HepG2 (cell line): ENCODE results near the gene RANGRF. TPM values are rescaled to one million over a fixed set of nuclear protein-coding genes. Genes with fewer than 3 reads are reported as not detected.

Experiments
- HES4 ChIP-seq: sonication (generic); formaldehyde crosslinking; IDR thresholded peaks from 2 replicates; pipeline ENCODE4 v1.9.0; 2021; ENCODE audit warnings: mild to moderate bottlenecking, missing genetic modification reagents, borderline replicate concordance
- KLF13 ChIP-seq: sonication (generic); formaldehyde crosslinking; IDR thresholded peaks from 2 replicates; pipeline ENCODE4 v1.4.0; 2020; ENCODE audit warnings: mild to moderate bottlenecking, missing genetic modification reagents
- NONO ChIP-seq, 2 experiments: fragments of 450-650 bp in 1 of 2; sonication (generic) in 1 of 2; formaldehyde crosslinking in 1 of 2; IDR thresholded peaks in 1 of 2; conservative IDR thresholded peaks in 1 of 2; 2 replicates each; pipeline versions ENCODE4 v1.6.1 to v1.8.0; 2017 to 2022; ENCODE audit warnings: mild to moderate bottlenecking in 1 of 2, missing genetic modification reagents in 1 of 2, moderate library complexity in 1 of 2
- SRSF9 ChIP-seq: fragments of 200-400 bp; formaldehyde crosslinking; IDR thresholded peaks from 2 replicates; pipeline ENCODE4 v1.6.1; 2018; ENCODE audit warnings: borderline replicate concordance, mild to moderate bottlenecking, low read depth, low read length; ENCODE audit not compliant: insufficient read depth, poor library complexity, severe bottlenecking
- SUZ12 ChIP-seq: fragments of 150-350 bp; IDR thresholded peaks from 2 replicates; pipeline ENCODE4 v1.6.1; 2014; ENCODE audit warnings: low read depth, low read length
- ZNF335 ChIP-seq: sonication (generic); formaldehyde crosslinking; IDR thresholded peaks from 2 replicates; pipeline ENCODE4 v1.4.0; 2020; ENCODE audit warnings: missing genetic modification reagents
- ZNF550 ChIP-seq: sonication (generic); formaldehyde crosslinking; IDR thresholded peaks from 2 replicates; pipeline ENCODE4 v1.4.0; 2020; ENCODE audit warnings: mild to moderate bottlenecking, missing genetic modification reagents, borderline replicate concordance
- ZNF605 ChIP-seq: sonication (generic); formaldehyde crosslinking; IDR thresholded peaks from 2 replicates; pipeline ENCODE4 v1.8.0; 2022; ENCODE audit warnings: mild to moderate bottlenecking, missing genetic modification reagents
- ZNF703 ChIP-seq: sonication (generic); formaldehyde crosslinking; IDR thresholded peaks from 2 replicates; pipeline ENCODE4 v1.5.1; 2020; ENCODE audit warnings: missing genetic modification reagents, mild to moderate bottlenecking, moderate library complexity, borderline replicate concordance
- ZNF891 ChIP-seq: sonication (generic); formaldehyde crosslinking; IDR thresholded peaks from 2 replicates; pipeline ENCODE4 v1.5.0; 2020; ENCODE audit warnings: mild to moderate bottlenecking, missing genetic modification reagents
- polyA plus RNA-seq, 8 experiments: library from polyadenylated mRNA; depleted of rRNA in 3 of 8; stranded (reverse) in 7 of 8; unstranded in 1 of 8; fragments of >200 nt; fragmentation: Illumina TruSeq in 4 of 8; extraction: Trizol in 4 of 8; gene quantifications; 2 replicates each; pipeline versions ENCODE4 v1.2.1 to v1.2.3, GENCODE V29; 2011 to 2016; ENCODE audit warnings: low read depth in 4 of 8, missing spikeins in 1 of 8, mixed read lengths in 1 of 8; ENCODE audit not compliant: insufficient read depth in 1 of 8
- total RNA-seq, 5 experiments: library from RNA; depleted of rRNA; stranded (reverse); fragments of >200 nt; fragmentation: Illumina TruSeq; extraction: Trizol; gene quantifications; 2 replicates each; pipeline ENCODE4 v1.2.3, GENCODE V29; 2016; ENCODE audit warnings: low read depth in 1 of 5
- TF ChIP-seq, protein P1 (sequence below): sonication (generic); formaldehyde crosslinking; IDR thresholded peaks from 2 replicates; pipeline ENCODE4 v1.5.1; 2020; ENCODE audit warnings: mild to moderate bottlenecking, missing genetic modification reagents, borderline replicate concordance
- TF ChIP-seq, protein P2 (sequence below): sonication (generic); formaldehyde crosslinking; IDR thresholded peaks from 2 replicates; pipeline ENCODE4 v1.4.0; 2020; ENCODE audit warnings: missing genetic modification reagents
- TF ChIP-seq, protein P3 (sequence below): sonication (generic); formaldehyde crosslinking; IDR thresholded peaks from 2 replicates; pipeline ENCODE4 v1.8.1; 2023; ENCODE audit warnings: mild to moderate bottlenecking, missing genetic modification reagents
- TF ChIP-seq, protein P4 (sequence below): sonication (generic); formaldehyde crosslinking; IDR thresholded peaks from 2 replicates; pipeline ENCODE4 v1.4.0; 2020; ENCODE audit warnings: missing genetic modification reagents
- TF ChIP-seq, protein P5 (sequence below): sonication (generic); formaldehyde crosslinking; IDR thresholded peaks from 2 replicates; pipeline ENCODE4 v1.4.0; 2020; ENCODE audit warnings: missing genetic modification reagents

Gene RANGRF
- total and polyA plus RNA-seq, 2 of the 13 experiments (the other 11 are each of a cell fraction or from before 2014, with no cell fraction given), result 18.6 to 40.7 TPM

DNA sequence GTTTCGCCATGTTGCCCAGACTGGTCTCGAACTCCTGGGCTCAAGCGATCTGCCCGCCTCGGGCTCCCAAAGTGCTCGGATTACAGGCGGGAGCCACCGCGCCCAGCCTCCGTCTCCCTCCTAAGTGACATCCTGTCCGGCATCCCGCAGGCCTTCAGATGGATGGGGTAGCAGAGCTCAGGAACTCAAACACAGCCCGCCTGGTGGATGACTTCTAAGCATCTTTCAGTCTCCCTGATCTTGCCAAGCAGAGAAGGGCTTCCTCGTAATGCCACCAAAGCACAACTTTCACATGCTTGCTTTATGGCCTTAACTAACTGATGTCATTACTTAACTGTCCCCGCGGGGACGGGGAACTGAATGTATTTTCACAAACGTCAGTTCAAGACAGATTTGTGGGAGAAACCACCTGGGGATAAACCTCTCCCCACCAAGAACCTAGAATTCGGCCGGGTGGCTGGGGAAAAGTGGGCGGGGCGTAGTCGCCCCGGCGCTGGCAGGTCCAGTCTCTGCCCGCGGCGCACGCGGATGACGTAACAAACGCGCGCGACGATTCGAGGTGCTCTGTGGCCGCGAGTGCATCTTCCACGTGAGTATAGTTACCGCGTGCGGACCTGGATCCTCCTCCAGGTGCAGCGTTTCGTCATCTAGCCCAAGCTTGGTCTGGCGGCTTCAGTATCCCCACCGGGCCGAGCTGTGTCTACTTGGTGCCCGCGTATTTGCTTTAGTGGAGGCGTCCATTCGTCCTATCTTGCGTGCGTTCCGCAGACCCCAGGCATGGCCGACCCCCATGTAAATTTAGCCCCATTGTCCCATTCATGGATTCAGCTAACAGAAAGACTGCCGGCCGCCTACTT is 39.5 kb upstream of the RANGRF start, which contains the start of gene PFAS (continued):
- TF ChIP-seq, protein P1, sequence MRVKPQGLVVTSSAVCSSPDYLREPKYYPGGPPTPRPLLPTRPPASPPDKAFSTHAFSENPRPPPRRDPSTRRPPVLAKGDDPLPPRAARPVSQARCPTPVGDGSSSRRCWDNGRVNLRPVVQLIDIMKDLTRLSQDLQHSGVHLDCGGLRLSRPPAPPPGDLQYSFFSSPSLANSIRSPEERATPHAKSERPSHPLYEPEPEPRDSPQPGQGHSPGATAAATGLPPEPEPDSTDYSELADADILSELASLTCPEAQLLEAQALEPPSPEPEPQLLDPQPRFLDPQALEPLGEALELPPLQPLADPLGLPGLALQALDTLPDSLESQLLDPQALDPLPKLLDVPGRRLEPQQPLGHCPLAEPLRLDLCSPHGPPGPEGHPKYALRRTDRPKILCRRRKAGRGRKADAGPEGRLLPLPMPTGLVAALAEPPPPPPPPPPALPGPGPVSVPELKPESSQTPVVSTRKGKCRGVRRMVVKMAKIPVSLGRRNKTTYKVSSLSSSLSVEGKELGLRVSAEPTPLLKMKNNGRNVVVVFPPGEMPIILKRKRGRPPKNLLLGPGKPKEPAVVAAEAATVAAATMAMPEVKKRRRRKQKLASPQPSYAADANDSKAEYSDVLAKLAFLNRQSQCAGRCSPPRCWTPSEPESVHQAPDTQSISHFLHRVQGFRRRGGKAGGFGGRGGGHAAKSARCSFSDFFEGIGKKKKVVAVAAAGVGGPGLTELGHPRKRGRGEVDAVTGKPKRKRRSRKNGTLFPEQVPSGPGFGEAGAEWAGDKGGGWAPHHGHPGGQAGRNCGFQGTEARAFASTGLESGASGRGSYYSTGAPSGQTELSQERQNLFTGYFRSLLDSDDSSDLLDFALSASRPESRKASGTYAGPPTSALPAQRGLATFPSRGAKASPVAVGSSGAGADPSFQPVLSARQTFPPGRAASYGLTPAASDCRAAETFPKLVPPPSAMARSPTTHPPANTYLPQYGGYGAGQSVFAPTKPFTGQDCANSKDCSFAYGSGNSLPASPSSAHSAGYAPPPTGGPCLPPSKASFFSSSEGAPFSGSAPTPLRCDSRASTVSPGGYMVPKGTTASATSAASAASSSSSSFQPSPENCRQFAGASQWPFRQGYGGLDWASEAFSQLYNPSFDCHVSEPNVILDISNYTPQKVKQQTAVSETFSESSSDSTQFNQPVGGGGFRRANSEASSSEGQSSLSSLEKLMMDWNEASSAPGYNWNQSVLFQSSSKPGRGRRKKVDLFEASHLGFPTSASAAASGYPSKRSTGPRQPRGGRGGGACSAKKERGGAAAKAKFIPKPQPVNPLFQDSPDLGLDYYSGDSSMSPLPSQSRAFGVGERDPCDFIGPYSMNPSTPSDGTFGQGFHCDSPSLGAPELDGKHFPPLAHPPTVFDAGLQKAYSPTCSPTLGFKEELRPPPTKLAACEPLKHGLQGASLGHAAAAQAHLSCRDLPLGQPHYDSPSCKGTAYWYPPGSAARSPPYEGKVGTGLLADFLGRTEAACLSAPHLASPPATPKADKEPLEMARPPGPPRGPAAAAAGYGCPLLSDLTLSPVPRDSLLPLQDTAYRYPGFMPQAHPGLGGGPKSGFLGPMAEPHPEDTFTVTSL (CRISPR knock-in tag), result no peak
- TF ChIP-seq, protein P2, sequence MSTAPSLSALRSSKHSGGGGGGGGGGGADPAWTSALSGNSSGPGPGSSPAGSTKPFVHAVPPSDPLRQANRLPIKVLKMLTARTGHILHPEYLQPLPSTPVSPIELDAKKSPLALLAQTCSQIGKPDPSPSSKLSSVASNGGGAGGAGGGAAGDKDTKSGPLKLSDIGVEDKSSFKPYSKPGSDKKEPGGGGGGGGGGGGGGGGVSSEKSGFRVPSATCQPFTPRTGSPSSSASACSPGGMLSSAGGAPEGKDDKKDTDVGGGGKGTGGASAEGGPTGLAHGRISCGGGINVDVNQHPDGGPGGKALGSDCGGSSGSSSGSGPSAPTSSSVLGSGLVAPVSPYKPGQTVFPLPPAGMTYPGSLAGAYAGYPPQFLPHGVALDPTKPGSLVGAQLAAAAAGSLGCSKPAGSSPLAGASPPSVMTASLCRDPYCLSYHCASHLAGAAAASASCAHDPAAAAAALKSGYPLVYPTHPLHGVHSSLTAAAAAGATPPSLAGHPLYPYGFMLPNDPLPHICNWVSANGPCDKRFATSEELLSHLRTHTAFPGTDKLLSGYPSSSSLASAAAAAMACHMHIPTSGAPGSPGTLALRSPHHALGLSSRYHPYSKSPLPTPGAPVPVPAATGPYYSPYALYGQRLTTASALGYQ (CRISPR knock-in tag), result no peak; the same call in 1 of the 2 replicates
- TF ChIP-seq, protein P3, sequence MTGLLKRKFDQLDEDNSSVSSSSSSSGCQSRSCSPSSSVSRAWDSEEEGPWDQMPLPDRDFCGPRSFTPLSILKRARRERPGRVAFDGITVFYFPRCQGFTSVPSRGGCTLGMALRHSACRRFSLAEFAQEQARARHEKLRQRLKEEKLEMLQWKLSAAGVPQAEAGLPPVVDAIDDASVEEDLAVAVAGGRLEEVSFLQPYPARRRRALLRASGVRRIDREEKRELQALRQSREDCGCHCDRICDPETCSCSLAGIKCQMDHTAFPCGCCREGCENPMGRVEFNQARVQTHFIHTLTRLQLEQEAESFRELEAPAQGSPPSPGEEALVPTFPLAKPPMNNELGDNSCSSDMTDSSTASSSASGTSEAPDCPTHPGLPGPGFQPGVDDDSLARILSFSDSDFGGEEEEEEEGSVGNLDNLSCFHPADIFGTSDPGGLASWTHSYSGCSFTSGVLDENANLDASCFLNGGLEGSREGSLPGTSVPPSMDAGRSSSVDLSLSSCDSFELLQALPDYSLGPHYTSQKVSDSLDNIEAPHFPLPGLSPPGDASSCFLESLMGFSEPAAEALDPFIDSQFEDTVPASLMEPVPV (CRISPR knock-in tag), result no peak
- TF ChIP-seq SRSF9, result no peak
- no peak for TF ChIP-seq HES4
- TF ChIP-seq NONO (IDR thresholded peaks at IDR 0.05), result no peak
- TF ChIP-seq NONO (CRISPR knock-in tag; conservative IDR thresholded peaks at IDR 0.05), result peak; percentile 84
- TF ChIP-seq, protein P4, sequence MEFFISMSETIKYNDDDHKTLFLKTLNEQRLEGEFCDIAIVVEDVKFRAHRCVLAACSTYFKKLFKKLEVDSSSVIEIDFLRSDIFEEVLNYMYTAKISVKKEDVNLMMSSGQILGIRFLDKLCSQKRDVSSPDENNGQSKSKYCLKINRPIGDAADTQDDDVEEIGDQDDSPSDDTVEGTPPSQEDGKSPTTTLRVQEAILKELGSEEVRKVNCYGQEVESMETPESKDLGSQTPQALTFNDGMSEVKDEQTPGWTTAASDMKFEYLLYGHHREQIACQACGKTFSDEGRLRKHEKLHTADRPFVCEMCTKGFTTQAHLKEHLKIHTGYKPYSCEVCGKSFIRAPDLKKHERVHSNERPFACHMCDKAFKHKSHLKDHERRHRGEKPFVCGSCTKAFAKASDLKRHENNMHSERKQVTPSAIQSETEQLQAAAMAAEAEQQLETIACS, result no peak
- no peak for TF ChIP-seq KLF13 (CRISPR knock-in tag)
- TF ChIP-seq ZNF335 (CRISPR knock-in tag), result peak; percentile 97
- TF ChIP-seq ZNF550 (CRISPR knock-in tag), result no peak
- no peak for TF ChIP-seq SUZ12
- TF ChIP-seq ZNF605 (CRISPR knock-in tag), result peak; percentile 64
- TF ChIP-seq, protein P5, sequence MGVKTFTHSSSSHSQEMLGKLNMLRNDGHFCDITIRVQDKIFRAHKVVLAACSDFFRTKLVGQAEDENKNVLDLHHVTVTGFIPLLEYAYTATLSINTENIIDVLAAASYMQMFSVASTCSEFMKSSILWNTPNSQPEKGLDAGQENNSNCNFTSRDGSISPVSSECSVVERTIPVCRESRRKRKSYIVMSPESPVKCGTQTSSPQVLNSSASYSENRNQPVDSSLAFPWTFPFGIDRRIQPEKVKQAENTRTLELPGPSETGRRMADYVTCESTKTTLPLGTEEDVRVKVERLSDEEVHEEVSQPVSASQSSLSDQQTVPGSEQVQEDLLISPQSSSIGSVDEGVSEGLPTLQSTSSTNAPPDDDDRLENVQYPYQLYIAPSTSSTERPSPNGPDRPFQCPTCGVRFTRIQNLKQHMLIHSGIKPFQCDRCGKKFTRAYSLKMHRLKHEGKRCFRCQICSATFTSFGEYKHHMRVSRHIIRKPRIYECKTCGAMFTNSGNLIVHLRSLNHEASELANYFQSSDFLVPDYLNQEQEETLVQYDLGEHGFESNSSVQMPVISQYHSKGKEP (CRISPR knock-in tag), result no peak
- TF ChIP-seq ZNF703 (CRISPR knock-in tag), result no peak
- peak; percentile 92; the same call in 1 of the 2 replicates for TF ChIP-seq ZNF891 (CRISPR knock-in tag)
